ENCODE data around the gene SRD5A1.

The SRD5A1 gene

DNA sequence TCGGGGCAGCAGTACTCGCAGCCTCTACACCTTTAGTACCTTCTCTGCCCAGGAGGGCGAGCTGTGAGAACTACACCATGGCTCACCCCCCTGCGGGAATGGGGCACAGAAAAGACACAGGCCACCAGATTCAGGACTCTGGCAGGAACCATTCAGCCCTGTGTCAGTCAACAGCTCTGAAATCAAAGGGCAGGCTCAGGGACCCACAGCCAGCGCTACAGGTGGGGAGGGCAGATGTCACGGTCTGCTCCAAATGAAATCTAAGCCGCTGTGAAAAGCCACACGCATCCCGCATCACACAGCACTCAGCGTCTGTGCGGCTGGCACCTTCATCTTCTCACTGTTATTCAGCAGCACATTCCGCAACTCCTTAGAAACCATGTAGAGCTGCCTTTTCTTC is 28.3 kb upstream of the SRD5A1 start:
- no peak for DNase-seq

DNA sequence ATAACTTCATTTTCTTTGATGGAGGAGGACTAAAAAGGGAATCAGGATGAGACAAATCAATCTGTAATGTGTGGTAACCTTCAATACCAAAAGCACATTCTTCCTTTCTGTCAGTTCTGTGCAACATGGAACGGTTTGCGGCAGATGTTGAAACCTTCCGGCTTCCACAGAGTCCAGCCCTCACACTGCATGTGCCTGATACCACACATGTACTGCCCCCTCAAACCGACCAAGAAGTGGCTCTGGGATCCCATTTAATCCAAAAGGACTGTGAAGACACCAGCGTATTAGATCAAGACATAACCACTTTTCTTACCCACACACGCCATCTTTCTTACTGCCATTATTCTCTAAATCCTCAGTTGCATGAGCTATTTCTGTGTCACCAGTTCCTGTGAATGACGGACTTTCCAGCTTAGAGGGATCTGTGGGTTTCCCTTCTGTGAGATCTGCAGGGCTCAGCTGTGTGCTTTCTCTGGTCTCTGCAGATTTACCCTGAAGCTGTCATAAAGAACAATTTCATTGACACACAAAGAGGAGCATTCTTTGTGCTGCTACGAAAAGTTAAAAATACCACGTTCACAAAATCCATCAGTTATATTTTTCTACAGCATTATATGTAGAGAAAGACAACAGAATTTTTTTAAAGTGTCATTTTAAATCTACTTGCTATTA is 26.2 kb upstream of the SRD5A1 start:
- DNase-seq = no peak

DNA sequence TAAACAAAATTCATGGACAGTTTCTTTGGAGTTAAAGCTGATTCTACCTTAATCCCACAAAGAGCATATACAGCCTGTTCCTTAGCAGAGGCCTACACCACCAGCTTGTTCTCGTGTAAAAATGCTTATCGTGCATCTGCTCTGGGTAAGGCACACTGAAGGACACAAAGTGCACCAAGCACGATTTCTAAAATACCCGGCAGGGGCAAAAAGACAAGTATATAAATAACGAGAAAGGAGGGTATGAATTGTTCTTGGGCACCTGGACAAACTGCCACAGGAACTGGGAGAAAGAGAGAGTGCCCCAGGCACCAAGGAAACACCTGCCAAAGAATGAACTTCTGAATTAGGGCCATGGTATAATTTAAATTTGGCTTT is 25.7 kb upstream of the SRD5A1 start:
- DNase-seq = no peak

DNA sequence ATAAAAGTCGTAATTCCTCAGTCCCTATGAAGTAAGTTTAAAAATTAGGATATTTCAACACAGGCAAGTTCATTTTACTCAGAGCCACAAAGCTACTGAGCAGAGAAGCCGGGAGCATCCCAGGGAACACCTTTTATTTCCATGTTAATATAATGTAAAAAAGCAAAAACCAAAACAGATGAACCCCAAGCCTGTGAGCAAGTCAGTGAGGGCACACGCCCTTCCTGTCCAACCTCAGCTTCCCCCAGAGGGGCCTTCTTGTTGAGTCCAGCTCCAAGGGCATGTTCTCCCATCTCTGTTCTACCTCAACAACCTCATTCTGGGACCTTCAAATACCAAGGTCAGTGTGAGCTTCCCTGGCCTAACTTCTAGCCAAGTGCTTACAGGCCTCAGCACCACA is 25.2 kb upstream of the SRD5A1 start:
- no peak for DNase-seq

DNA sequence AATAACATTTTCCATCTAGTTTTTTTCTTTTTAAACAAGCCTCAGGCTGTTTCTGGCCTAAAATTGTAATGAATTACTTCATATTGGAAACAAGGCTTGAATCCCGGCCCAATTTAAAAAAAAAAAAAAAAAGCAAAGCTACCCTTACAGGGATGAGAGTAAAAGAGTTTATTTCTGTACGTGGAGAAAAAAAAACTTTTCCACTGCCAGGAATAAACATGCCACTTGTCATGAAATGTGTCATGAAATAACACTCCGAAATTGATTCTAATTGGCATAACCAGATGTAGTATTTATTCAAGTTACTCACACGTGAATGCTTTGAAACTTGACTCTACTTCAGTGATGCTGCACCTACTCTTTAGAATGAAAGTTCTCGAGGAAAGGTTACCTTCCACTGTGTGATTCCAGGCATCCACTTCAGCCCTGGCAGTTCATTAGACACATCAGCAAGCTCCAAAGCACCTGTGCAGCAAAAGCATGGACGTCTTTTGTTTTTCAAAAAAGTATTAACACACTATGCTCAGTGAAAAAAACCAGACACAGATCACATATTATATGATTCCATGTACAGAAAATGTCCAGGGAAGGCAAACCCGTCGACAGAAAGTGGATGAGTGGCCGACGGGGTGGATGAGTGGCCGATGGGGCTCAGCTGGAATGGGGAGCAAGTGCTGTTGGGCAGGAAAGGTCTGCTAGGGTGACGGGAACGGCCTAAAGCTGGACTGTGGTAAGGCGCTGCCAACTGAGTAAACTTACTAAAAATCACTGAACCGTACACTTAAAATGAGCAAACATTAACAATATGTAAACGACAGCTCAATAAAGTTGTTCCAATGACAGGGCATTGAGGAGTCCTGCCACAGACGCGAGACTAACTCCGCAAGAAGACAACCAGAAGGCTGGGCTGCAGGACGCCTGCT is 21.6 kb upstream of the SRD5A1 start:
- no peak for DNase-seq

GRCh38 chr5:6615034-6615815 is 18.0 kb upstream of the SRD5A1 start:
- DNase-seq = no peak

GRCh38 chr5:6616632-6617031 is 16.6 kb upstream of the SRD5A1 start:
- no peak for DNase-seq

DNA sequence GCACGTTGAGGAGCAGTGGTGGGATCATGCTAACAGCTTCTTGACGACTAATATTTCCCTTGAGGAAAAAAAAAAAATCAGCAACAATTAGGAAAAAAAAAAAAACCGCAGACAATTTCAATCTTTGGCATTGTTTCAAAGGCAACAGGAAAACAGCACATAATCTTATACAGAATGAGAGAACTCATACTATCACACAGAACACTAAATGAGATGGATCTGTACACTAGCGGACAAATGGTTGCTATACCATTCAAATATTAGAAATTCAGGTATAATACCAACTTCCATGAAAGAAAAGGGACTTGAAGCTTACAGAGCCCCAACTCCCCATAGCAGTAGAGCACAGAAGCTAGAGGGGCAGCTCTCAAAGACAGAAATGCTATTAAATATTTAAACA is 10.0 kb upstream of the SRD5A1 start:
- DNase-seq = no peak

DNA sequence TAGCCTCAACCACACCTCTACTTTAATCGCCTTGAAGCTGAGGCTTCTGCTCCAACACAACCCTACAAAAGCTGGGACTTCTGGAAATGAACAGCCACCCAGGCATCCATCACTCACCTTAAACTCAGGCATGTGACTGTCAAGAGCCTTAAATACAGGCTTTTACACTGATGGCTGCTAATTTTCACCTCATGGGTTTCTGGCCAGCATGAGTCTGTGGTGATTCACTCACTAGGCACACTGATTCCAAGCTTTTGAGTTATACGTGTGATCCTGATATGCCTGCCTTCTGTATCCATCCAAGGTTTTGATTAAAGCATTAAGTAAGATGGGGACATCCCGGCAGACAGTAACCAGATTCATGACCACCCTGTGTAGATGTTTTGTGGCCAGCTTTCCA is 9.3 kb upstream of the SRD5A1 start:
- DNase-seq = no peak

GRCh38 chr5:6626508-6626907 is 6.7 kb upstream of the SRD5A1 start:
- DNase-seq = no peak

DNA sequence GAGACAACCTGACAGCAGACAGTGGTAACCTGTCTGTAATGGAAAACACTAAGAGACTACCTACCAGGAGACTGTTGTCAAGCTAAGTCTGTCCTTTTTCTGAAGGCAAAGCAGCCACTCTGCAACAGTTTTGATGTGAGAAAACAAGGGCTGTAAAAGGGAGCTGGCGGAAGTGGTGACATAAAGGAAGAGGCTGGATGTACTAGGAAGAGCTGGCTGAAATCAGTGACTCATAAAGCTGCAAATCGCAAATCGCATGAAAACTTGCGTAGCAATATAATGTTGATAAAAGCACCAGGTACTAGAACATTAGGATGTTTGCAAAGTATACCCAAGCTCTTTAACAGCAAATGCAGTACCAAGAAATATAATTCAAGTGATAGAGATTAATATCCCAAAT is 1.8 kb upstream of the SRD5A1 start:
- no peak for DNase-seq

DNA sequence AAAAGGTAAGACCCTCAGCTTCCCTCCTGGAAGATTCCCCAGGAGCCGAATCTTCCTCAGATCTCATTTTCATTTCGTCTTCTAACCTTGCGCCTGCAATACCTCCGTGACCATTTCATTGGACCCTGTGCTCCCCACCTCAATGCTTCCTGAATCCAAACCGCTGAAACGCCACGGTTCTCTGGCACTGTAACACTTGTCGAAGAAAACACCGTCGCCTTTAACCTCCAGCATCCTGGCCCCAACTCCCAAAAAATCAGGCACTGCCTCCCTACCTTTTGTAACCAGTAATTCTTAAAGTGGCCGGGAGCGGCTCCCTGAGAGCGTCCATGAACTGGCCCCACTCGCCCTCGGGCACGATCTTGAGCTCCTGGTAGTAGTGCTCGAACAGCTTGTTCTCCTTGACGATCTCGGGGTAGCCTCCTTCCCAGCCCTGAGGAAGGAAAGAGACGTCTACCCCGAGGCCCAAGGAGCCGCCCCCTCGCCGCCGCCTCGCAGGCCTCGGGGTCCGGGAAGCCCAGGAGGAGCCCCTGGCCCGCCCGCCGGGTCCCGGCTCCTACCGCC is 834 bp upstream of the SRD5A1 start:
- peak; percentile 12 for DNase-seq

DNA sequence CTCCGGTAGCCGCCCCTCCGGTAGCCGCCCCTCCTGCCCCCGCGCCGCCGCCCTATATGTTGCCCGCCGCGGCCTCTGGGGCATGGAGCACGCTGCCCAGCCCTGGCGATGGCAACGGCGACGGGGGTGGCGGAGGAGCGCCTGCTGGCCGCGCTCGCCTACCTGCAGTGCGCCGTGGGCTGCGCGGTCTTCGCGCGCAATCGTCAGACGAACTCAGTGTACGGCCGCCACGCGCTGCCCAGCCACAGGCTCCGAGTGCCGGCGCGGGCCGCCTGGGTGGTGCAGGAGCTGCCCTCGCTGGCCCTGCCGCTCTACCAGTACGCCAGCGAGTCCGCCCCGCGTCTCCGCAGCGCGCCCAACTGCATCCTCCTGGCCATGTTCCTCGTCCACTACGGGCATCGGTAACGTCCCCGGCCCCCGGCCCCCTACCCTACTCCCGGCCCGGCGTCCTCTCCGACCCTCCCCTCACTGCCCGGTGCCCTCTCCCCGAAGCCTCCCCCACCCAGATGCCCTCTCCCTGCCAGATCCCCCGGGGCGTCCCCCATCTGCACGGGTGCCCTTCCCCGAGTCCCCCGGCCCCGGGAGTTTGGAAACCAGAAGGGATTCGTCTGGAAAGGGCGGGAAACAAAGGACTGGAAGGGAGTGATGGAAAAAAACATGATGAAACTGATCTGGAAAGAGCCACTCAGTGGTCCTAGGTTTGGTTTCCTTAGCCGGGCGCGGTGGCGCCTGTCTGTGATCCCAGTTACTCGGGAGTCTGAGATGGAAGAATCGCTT is 417 bp downstream of the SRD5A1 start:
- peak; percentile 8 for DNase-seq

- no peak for DNase-seq
Measured at GRCh38 chr5:6634306-6634705, 1.1 kb downstream of the SRD5A1 start.

GRCh38 chr5:6634788-6635430 is 1.7 kb downstream of the SRD5A1 start:
- DNase-seq = no peak

- DNase-seq = no peak
Measured at GRCh38 chr5:6636293-6636692, 3.1 kb downstream of the SRD5A1 start.

DNA sequence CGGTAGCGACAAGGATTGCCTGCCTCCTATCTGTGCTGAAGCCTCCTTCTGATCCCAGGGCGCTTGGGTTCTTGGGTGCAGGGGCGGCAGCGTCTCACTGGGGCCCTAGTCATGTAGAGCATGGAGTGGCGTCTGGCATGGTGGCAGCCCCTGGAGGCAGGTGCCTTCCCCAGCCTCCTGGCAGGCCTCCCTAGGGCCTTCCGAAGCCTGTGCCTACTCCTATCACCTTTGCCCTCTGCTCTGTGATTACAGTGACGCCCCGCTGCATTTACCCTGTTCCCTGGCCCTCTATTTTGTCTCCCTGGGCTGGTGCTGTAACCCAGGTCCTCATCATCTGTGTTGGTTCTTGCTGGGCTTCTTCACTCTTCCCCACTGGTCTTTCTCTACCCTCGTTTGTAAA is 3.8 kb downstream of the SRD5A1 start:
- no peak for DNase-seq

- no peak for DNase-seq
Measured at GRCh38 chr5:6637590-6637989, 4.3 kb downstream of the SRD5A1 start.

DNA sequence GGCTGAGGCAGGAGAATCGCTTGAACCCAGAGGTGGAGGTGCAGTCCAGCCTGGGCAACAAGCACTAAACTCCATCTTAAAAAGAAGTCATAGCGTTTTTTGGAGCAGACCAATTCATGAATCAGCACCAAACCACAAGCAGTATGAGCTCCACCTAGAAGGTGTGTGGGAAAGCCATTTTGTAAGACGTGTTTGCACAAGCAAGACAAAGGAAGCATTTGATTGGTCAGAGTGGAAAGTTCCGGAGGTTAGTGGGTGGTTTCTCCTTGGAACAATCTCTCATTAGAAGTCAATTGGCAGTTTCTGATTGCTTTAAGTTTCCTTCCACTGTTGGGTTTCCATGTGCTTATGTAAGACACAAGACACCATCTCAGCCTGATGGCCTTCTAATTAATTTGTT is 5.0 kb downstream of the SRD5A1 start:
- DNase-seq = no peak

- no peak for DNase-seq
Measured at GRCh38 chr5:6642655-6643054, 9.4 kb downstream of the SRD5A1 start.

DNA sequence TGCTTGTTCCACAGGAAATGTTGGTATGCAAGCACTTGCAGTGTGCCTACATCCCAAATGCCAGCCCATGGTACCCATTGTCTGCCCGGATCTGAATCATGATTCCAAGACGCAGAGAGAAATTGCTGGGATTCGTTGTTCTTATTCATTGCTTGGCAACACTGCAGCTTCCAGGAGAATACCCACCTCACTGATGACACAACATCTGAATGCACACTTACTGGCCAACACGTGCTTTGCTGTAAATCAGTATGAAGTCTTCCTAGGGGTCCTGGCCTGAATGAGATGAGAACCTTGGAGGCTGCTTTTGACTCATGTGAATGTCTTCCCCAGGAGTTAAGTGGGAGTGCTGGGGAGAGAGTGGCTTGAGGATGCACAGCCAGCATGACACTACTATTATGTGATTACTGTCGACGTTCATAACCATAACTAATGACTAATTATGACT is 11.6 kb downstream of the SRD5A1 start:
- no peak for DNase-seq

Measured in fibroblast of skin of scalp (primary cell).